Mucosa of gallbladder (tissue), 1 donor: ENCODE results near the gene CDKL1. TPM values are rescaled to one million over a fixed set of nuclear protein-coding genes. Genes with fewer than 3 reads are reported as not detected.
"Not testable (repeated sequence)": the region's sequence is repeated elsewhere in the genome, so short reads cannot be mapped to it uniquely, and the experiment has no call there.

Experiments used
- DNase-seq: peaks from one replicate; pipeline ENCODE4 v3.0.0-alpha.2; 2020; ENCODE audit warnings: low spot score
- total RNA-seq: library from RNA; stranded (reverse); gene quantifications from one replicate; pipeline ENCODE4 v1.2.1, GENCODE V29; 2021
- donor health status: DM: no; HTN: no; CAD: no.

CDKL1 gene
- total RNA-seq, 1 donor from 2014 or later: 9.4 TPM

DNA sequence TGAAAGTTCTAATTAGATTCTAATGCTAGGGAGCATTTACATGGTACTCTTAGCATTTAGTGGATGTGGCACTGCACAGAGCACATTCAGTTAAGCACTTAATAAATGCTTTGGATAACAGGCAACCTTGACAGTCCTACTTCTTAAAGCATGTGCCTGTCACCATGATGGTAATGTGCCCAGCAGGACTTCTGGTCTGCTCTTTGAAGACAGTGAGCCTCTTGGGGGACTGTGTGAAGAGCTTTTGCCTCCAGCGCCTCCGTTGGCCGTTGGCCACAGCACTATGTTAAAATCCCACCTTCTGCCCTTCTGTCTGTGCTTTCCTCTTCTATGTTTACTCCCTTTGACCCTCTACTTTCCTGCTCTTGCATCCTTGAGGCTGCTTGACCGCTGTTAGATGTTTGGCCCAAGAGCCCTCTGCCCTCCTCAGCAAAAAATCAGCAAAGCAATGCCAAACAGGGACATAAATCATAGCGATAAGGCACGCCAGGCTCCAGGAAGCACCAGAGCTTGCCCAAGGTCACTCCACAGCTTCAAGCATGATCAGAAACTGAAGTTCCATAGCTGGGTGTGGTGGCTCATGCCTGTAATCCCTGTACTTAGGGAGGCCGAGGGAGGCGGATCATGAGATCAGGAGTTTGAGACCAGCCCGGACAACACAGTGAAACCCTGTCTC is 8.3 kb downstream of the CDKL1 start:
- DNase-seq: peak; percentile 71

DNA sequence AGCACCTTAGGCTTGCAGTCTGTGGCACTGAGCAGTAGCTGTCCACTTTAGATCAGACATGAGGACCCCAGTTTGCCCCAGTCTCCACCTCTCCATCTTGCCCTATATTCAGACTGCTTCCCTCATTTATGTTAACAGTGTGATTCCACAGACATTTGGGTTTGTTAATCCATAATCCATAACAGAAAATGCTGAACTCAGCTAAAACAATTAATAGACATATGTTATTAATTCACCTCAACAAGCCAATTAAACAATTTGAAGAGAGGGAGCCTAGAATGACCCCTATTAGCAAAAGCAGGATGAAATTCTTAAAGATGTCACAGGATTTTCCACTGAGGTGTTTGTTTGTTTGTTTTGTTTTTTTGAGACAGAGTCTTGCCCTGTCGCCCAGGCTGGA is 9.1 kb downstream of the CDKL1 start:
- DNase-seq: no peak

DNA sequence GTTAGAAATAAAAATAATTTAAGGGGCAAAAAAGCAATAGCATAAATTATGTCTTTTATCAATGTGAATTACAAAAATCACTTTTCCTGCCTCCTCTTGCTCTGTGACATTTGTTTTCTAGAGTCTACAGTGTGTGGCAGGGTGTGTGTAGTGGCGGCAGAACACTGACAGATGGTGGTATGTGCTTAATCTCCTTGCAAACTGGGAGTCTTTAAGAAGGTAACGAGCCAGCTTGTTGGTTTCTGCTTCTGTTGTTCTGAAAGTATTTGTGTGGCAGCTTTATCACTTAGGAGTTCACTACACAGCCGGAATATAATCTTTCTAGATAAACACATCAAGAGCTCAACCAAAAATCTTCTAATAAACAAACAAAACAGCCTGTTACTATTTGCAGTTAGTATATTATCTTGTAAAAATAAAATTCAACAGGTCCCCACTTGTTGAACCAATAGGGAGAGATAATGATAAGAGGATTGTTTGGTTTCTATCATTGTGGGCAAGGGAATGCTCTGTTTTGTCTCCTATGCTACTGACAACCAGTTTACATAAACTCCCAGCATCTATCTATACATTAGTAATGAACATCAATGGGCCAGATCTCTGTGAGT is 13.0 kb downstream of the CDKL1 start:
- no peak for DNase-seq

DNA sequence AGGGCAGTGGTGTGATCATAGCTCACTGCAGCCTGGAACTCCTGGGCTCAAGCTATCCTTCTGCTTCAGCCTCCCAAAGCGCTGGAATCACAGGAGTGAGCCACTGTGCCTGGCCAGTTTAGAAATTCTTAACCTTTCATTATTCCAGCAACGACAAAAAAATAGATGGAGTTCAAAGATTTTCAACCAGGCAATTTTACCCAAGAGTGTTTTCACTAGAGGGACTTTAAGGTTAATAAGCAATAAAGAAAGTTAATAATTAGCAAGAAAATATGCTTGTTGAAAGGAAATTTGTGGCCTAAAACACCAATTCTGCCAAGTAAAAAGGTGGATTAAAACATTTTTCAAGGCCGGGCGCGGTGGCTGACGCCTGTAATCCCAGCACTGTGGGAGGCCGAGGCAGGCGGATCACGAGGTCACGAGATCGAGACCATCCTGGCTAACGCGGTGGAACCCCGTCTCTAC is 14.8 kb downstream of the CDKL1 start:
- DNase-seq: no peak

DNA sequence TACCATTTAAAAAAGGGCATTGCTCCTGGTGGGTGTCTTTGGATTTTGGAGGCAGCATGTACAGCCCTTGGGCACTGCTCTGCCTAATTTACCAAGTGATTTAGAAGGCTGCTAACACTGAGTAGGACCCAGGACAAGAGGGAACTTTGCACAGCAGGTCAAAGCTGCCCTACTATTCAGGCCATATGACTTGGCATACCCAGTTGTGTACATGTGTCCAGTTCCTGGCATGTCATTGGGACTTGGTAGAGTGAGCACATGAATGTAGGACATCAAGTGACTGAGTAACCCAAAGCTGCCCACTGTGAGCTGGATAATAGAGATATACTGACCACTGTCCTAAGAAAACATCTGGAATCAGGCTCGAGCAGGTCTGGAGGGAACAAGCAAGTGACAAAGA is 15.7 kb downstream of the CDKL1 start:
- DNase-seq: no peak

DNA sequence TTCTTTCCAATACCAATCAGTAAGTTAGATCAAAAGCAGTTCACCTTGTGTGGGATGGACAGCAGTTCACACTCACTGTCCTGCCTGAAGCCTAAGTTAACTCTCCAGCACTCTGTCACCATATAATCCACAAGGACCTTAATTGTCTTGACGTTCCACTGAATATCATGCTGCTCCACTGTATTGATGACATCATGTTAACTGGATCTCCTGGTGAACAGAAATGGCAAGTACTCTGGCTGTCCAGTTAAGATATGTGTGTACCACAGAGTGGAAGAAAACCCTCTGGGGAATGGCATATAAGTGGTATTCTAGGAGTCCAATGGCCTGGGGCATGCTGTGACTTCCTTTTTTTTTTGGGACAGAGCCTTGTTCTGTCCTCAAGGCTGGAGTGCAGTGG is 16.2 kb downstream of the CDKL1 start:
- DNase-seq: no peak

DNA sequence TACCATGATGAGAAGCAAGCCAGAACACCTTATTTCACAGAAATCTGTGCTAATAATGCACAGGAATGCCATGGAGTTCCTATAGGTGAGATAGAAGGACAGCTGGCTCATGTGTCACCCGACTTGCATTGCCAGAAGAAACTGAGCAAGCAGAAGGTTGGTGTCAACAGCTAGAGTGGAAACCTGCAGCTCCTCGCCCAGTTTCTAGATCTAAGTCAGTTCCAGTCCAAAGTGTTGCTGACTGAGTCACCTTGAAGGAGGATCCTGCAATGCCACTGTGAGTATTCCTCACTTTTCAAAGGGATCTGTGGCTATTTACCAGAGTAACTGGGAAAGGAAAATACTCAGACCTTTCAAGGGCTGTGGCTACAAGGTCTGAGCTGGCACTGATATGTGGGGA is 17.1 kb downstream of the CDKL1 start:
- no peak for DNase-seq

DNA sequence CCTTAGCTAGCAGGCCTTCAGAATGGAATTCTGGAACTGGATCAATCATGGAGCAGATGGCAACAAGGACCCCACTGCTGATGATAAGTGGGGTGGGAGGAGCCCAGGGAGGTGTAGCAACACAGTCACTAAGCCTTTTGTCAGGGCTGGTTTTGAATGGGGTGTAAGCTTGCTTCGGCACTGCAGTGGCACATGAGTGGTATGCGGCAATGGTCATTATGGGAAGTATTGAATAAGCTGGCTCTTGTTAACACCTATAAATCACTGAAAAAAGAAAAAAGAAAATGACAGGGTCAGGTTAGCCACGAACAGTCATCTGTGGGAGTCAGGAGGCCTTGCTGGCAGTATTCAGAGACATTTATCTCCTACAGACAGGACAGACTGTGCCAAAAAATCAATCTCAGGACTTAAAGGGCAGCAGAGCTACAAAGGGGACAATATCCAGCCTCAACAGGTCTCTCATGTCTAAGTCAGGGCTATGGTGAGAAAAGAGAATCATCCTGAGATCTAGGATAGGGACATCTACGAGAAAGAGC is 19.1 kb downstream of the CDKL1 start:
- DNase-seq: no peak

DNA sequence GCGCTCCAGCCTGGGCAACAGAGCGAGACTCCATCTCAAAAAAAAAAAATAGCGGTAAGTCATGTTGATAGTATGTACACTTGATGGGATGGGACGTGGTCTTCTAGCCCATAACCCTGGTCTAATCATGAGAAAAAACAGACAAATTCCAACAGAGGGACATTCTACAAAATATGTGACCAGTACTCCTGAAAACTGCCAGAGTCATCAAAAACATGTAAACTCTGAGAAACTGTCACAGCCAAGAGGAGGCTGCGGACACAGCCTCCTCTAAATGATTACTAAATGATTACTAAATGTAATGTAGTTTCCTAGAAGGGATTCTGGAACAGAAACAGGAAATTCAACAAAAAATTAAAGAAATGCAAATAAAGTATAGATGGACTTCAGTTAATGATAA is 20.9 kb downstream of the CDKL1 start:
- no peak for DNase-seq

DNA sequence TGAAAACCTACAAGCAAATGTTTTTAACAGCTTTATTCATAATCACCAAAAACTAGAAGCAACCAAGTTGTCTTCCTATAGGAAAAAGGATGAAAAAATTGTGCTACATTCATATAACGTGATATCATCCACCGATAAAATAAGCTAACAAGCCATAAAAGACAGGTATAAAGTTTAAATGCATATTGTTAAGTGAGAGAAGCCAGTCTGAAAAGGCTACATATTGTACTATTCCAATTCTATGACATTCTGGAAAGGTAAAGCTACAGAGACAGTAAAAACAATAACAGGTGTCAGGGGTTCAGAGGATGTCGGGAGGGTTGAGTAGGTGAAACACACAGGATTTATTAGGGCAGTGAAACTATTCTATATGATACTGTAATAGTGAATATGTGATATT is 22.7 kb downstream of the CDKL1 start:
- no peak for DNase-seq

DNA sequence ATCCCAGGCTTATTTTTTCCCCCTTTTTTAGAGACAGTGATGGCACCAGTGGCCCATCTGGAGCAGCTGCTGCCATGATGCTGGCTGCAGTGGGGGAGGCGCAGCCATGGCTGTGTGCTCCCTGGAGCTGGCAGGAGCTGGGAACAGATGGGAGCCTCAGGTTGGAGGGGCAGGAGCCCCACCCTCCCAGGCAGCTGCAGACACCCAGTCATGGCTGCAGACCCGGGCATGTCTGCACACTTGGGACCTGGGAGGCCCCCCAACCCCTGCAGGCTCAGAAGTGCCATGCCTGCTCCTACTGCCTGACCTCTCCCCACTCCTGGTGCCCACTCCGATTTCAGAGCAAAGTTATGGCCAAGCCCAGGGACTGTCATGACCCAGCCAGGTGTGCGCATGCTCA is 25.1 kb downstream of the CDKL1 start:
- no peak for DNase-seq

DNA sequence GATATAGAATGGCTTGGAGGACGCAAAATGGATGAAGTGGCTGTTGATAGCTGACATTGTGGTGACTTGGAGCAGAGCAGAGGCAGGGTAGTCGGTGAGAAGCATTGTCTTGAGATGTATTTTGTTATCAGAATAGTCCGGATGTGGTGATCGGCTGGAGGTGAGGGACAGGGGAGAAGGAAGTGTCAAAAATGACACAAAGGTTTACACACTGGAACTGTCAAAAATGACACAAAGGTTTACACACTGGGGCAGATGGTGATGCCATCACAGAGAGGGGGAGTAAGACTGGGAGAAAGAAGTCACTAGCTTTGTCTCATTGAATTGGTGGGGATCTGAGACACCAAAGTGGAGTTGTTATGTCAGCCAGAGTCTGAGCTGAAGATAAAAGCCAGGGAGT is 30.1 kb downstream of the CDKL1 start:
- no peak for DNase-seq

DNA sequence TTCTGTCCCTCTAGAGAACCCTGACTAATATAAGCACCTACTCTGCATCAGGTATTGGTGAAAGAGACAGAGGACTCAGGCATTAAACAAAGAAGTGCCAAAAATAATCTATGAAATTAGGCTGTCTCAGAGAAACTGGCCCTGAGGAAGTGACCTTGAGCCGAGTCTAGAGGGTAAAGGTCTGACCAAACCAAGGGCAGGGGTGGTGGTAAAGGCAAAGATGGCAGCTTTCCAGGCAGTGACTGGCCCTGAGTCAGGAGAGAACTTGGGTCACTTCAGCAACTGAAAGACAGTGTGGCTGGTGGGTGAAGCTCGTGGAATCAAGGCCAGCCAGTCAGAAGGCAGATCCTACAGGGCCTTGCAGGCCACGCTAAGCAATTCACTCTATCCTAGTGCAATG is 30.6 kb downstream of the CDKL1 start:
- no peak for DNase-seq

DNA sequence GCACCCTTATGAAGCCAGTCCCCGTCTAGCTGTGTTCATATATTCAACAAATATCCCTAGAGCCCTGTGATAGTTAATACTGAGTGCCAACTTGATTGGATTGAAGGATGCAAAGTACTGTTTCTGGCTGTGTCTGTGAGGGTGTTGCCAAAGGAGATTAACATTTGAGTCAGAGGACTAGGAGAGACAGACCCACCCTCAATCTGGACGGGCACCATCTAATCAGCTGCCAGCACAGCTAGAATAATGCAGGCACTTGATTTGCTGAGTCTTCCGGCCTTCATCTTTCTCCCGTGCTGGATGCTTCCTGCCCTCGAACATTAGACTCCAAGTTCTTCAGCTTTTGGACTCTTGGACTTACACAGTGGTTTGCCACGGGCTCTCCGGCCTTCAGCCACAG is 31.1 kb downstream of the CDKL1 start:
- DNase-seq: not testable (repeated sequence)

DNA sequence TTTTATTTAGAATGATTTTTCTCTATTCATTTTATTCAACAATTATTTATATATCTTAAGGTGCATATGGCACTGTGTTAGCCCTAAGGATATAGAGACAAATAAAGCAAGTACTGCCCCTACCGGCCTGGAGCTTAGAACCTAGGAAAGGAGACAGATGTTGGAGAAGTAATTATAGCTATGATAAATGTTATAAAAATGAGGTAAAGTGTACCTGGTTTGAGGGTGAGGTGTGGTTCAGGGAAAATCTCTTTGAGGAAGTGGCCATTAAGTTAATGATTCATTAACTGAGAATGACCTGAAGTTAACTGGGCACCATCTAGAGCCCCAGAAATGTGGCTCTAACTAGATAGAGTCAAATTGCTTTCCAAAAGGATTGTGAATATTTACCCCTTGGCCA is 31.9 kb downstream of the CDKL1 start:
- DNase-seq: no peak

DNA sequence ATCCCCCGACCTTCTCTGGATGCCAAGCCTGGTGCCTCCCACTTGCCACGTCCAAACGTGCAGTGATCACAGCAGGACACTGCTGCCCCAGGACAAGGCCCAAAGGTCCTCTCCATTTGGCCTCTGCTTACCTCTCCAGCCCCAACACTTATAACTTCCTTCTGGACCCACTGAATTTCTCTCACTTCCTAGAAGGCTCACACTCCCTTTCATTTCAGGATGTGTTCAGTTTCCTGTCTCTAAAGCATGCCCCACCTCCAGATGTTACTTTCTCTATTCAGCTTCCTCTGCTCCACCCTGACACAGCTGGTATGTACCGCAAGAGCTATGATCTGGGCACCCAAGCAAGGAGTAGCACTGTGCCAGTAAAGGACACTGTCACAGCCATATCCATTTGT is 33.0 kb downstream of the CDKL1 start:
- DNase-seq: no peak

DNA sequence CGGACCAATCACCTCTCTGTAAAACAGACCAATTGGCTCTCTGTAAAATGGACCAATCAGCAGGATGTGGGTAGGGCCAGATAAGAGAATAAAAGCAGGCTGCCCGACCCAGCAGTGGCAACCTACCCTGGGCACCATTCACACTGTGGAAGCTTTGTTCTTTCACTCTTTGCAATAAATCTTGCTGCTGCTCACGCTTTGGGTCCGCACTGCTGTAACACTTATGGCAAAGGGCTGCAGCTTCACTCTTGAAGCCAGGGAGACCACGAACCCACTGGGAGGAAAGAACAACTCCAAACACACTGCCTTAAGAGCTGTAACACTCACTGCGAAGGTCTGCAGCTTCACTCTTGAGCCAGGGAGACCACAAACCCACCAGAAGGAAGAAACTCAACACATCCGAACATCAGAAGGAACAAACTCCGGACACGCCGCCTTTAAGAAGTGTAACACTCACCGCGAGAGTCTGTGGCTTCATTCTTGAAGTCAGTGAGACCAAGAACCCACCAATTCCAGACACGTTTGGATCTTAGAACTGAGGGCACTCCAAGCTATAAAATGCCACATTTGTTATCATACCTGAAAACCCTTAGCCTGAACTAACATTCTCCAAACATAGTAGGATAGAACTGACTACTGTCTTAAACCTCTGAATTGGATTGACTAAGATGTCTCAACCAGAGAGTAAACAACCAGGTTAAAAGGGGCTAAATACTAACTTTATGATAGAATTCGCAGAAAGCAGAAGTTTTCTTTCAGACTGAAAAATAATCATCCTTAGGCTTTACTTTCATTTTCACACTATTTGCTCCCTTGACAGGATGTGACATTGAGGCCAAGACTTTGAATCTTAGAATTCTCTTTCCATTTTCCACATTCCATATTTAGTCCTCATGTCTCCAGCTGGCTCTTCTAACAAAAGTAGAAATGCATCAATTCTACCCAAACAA is 33.6 kb downstream of the CDKL1 start:
- no peak for DNase-seq

DNA sequence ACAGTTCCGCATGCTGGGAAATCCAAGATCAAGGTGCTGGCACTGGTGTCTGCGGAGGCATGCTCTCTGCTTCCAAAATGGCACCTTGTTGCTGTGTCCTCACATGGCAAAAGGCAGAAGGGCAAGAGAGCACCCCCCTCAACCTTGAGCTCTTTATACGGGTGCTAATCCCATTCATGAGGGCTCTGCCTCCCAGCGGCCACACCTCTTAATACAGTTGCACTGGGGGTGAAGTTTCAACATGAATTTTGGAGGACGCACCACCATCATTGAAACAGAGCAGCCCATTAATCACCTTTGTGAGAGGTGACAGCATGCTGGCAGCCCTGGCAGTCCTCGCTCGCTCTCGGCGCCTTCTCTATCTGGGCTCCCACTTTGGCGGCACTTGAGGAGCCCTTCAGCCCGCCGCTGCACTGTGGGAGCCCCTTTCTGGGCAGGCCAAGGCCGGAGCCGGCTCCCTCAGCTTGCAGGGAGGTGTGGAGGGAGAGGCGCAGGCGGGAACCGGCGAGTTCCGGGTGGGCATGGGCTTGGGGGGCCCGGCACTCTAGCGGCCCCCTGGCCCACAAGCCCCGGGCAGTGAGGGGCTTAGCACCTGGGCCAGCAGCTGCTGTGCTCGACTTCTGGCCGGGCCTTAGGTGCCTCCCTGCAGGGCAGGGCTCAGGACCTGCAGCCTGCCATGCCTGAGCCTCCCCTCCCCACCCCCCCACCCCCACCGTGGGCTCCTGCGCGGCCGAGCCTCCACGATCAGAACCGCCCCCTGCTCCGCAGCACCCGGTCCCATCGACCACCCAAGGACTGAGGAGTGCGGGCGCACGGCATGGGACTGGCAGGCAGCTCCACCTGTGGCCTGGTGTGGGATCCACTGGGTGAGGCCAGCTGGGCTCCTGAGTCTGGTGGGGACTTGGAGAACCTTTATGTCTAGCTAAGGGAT is 34.9 kb downstream of the CDKL1 start:
- DNase-seq: not testable (repeated sequence)

DNA sequence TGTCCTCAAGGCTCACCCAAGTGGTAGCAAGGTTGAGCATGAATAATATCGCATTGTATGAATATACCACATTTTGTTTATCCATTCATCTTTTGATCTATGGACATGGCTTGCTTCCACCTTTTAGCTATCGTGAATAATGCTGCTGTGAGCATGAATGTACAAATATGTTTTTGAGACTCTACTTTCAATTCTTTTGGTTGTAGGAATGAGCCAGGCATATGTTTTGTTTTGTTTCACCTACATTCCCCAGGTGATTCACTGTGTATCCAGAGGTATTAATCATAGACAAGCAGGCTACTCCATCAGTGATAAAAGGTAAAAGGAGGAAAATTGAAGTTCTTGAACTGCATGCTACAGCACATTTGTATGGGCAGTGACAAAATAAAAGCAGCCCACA is 35.8 kb downstream of the CDKL1 start:
- DNase-seq: no peak

DNA sequence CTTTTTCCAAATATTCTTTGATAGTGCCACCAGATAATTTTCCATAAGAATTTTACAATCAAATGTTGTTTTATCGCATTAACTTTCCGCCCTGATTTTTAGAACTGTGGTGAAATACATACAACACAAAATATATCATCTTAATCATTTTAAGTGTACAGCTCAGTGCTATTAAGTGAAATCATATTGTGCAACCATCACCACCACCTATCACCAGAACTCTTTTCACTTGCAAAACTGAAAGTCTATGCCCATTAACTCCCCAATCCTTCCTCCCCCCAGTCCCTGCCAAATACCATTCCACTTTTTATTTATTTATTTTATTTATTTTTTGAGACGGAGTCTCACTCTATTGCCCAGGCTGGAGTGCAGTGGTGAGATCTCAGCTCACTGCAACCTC is 36.6 kb downstream of the CDKL1 start:
- DNase-seq: no peak

DNA sequence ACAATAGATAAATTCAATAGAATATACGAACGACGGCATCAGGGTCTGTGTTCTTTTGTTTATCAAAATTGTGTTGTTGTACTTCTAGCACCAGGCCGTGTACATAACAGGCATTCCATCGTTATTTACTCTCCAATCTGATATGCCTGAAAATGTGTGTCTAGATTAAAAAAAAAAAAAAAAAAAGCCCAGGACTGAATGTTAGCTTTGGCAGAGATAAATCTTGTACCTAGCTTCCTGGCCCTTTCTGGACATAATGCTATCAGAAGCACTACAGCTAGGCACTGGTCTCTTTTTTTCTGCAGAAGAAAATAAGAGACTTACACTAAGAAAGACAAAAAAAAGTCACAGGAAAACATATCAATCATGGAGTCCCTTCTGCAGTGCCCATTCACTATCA is 37.0 kb downstream of the CDKL1 start:
- no peak for DNase-seq
